K562 (cell line): ENCODE data around the gene PSMC3IP. TPM values are rescaled to one million over a fixed set of nuclear protein-coding genes. Genes with fewer than 3 reads are reported as not detected.

Source experiments
- BRF1 ChIP-seq: IDR thresholded peaks from 3 replicates; pipeline ENCODE4 v1.6.1; 2011; ENCODE audit warnings: borderline replicate concordance, mild to moderate bottlenecking; ENCODE audit not compliant: insufficient read length; ENCODE audit errors: extremely low read depth
- C11orf30 ChIP-seq: fragments of 450-650 bp; IDR thresholded peaks from 2 replicates; pipeline ENCODE4 v1.6.1; 2016; ENCODE audit warnings: low read depth, mild to moderate bottlenecking
- CEBPB ChIP-seq: fragments of 450-650 bp; IDR thresholded peaks from 2 replicates; pipeline ENCODE4 v1.6.1; 2016; ENCODE audit warnings: missing genetic modification characterization, missing compliant biosample characterization
- ERF ChIP-seq: fragments of 450-650 bp; formaldehyde crosslinking; IDR thresholded peaks from 2 replicates; pipeline ENCODE4 v1.4.0; 2020; ENCODE audit warnings: mild to moderate bottlenecking, mixed read lengths
- HMG20A ChIP-seq: fragments of 450-650 bp; formaldehyde crosslinking; conservative IDR thresholded peaks from 2 replicates; pipeline ENCODE4 v1.4.0; 2020; ENCODE audit warnings: mild to moderate bottlenecking, mixed read lengths
- JUN ChIP-seq, 2 experiments: sonication (generic) in 1 of 2; formaldehyde crosslinking in 1 of 2; IDR thresholded peaks; 2 replicates each; pipeline versions ENCODE4 v1.6.1 to v1.8.0; 2012 to 2022; ENCODE audit warnings: borderline replicate concordance in 2 of 2, mild to moderate bottlenecking in 2 of 2, improper control_type of control experiment in 1 of 2, low read depth in 1 of 2, low read length in 1 of 2, missing genetic modification reagents in 1 of 2
- L3MBTL2 ChIP-seq: fragments of 450-650 bp; IDR thresholded peaks from 2 replicates; pipeline ENCODE4 v1.6.1; 2016; ENCODE audit warnings: mild to moderate bottlenecking, moderate library complexity
- MXD1 ChIP-seq: fragments of 250-450 bp; sonication (Bioruptor Pico); IDR thresholded peaks from 2 replicates; pipeline ENCODE4 v1.8.0; 2021; ENCODE audit warnings: borderline replicate concordance, mild to moderate bottlenecking, moderate library complexity; ENCODE audit not compliant: poor library complexity, severe bottlenecking
- PHF20 ChIP-seq: fragments of 450-650 bp; IDR thresholded peaks from 2 replicates; pipeline ENCODE4 v1.6.1; 2018; ENCODE audit not compliant: partially characterized antibody
- POLR2AphosphoS2 ChIP-seq: IDR thresholded peaks from 2 replicates; pipeline ENCODE4 v1.6.1; 2012; ENCODE audit warnings: low read length, improper control_type of control experiment
- POU5F1 ChIP-seq: fragments of 150-350 bp; IDR thresholded peaks from 2 replicates; pipeline ENCODE4 v1.6.1; 2014; ENCODE audit warnings: borderline replicate concordance, low read length, low read depth, mild to moderate bottlenecking; ENCODE audit not compliant: partially characterized antibody
- PRMT5 ChIP-seq: sonication (generic); formaldehyde crosslinking; IDR thresholded peaks from 2 replicates; pipeline ENCODE4 v1.5.0; 2020; ENCODE audit warnings: missing genetic modification reagents
- RBFOX2 ChIP-seq: fragments of 200-400 bp; formaldehyde crosslinking; IDR thresholded peaks from 2 replicates; pipeline ENCODE4 v1.6.1; 2017; ENCODE audit warnings: low read depth, mild to moderate bottlenecking, low read length, moderate library complexity
- RBM22 ChIP-seq: fragments of 200-400 bp; formaldehyde crosslinking; IDR thresholded peaks from 2 replicates; pipeline ENCODE4 v1.6.1; 2018; ENCODE audit warnings: low read length, low read depth; ENCODE audit not compliant: poor library complexity, severe bottlenecking
- SMARCE1 ChIP-seq: fragments of 450-650 bp; IDR thresholded peaks from 2 replicates; pipeline ENCODE4 v1.7.1; 2016; ENCODE audit warnings: mild to moderate bottlenecking
- SMC3 ChIP-seq: conservative IDR thresholded peaks from 2 replicates; pipeline ENCODE4 v1.6.1; 2011; ENCODE audit warnings: low read depth, low read length, improper control_type of control experiment; ENCODE audit not compliant: insufficient read depth
- SNRNP70 ChIP-seq: fragments of 200-400 bp; formaldehyde crosslinking; optimal IDR thresholded peaks from 2 replicates; pipeline ENCODE3; 2017; ENCODE audit warnings: low read depth, low read length
- SRSF7 ChIP-seq: fragments of 200-400 bp; formaldehyde crosslinking; optimal IDR thresholded peaks from 2 replicates; pipeline ENCODE3; 2017; ENCODE audit warnings: mild to moderate bottlenecking, low read depth, low read length
- TAF7 ChIP-seq: fragments of 450-650 bp; IDR thresholded peaks from 2 replicates; pipeline ENCODE4 v1.6.1; 2016; ENCODE audit warnings: missing genetic modification characterization, missing compliant biosample characterization
- TARDBP ChIP-seq: fragments of 450-650 bp; IDR thresholded peaks from 2 replicates; pipeline ENCODE4 v1.6.1; 2016
- TFE3 ChIP-seq: fragments of 450-650 bp; formaldehyde crosslinking; IDR thresholded peaks from 2 replicates; pipeline ENCODE4 v1.4.0; 2020; ENCODE audit warnings: mild to moderate bottlenecking, mixed read lengths
- U2AF2 ChIP-seq: fragments of 200-400 bp; formaldehyde crosslinking; optimal IDR thresholded peaks from 2 replicates; pipeline ENCODE3; 2017; ENCODE audit warnings: low read depth, mild to moderate bottlenecking, low read length
- USF2 ChIP-seq: sonication (generic); formaldehyde crosslinking; IDR thresholded peaks from 2 replicates; pipeline ENCODE4 v1.5.0; 2020; ENCODE audit warnings: missing genetic modification reagents
- YBX1 ChIP-seq: fragments of 450-650 bp; IDR thresholded peaks from 2 replicates; pipeline ENCODE4 v1.7.1; 2016; ENCODE audit warnings: mild to moderate bottlenecking
- ZBED1 ChIP-seq: IDR thresholded peaks from 2 replicates; pipeline ENCODE4 v1.6.1; 2014
- ZBTB8A ChIP-seq: fragments of 450-650 bp; IDR thresholded peaks from 2 replicates; pipeline ENCODE4 v1.6.1; 2018; ENCODE audit warnings: mild to moderate bottlenecking, moderate library complexity; ENCODE audit not compliant: partially characterized antibody
- ZNF717 ChIP-seq: fragments of 250-450 bp; sonication (Bioruptor Pico); IDR thresholded peaks from 2 replicates; pipeline ENCODE4 v1.5.0; 2021
- ZNF780A ChIP-seq: fragments of 250-450 bp; sonication (Bioruptor Pico); IDR thresholded peaks from 2 replicates; pipeline ENCODE4 v1.5.0; 2021; ENCODE audit warnings: mild to moderate bottlenecking
- polyA plus RNA-seq, 8 experiments: library from polyadenylated mRNA; depleted of rRNA in 4 of 8; stranded (reverse) in 5 of 8; unstranded in 3 of 8; fragments of >200 nt; fragmentation: Nextera tagmentation in 2 of 8; fragmentation: Illumina TruSeq in 1 of 8; extraction: Ambion mirVana in 2 of 8; extraction: Trizol in 1 of 8; gene quantifications; 2 replicates each; pipeline versions ENCODE4 v1.2.1 to v1.2.3, GENCODE V29; 2011 to 2014; ENCODE audit warnings: inconsistent platforms in 1 of 8, missing spikeins in 1 of 8
- total RNA-seq, 7 experiments: library from RNA; depleted of rRNA in 6 of 7; stranded (reverse); fragments of >200 nt in 6 of 7; fragmentation: Illumina TruSeq in 2 of 7; extraction: Trizol in 2 of 7; gene quantifications; 2 replicates each; pipeline versions ENCODE4 v1.2.1 to v1.2.3, GENCODE V29; 2011 to 2021; ENCODE audit warnings: low replicate concordance in 1 of 7

The PSMC3IP gene
- total and polyA plus RNA-seq, 9 of the 15 experiments (the other 6 are each of a cell fraction or from before 2014, with no cell fraction given) = 13.8 to 65.6 (median 32.8) TPM

- TF ChIP-seq U2AF2 (no peak), USF2 (CRISPR knock-in tag) (no peak), ZBTB8A (no peak), ERF (peak; percentile 96), POLR2AphosphoS2 (no peak), C11orf30 (no peak), JUN (IDR thresholded peaks at IDR 0.05; ENCODE audit: borderline replicate concordance, low read depth, low read length) (no peak), JUN (CRISPR knock-in tag; IDR thresholded peaks at IDR 0.05; ENCODE audit: borderline replicate concordance) (no peak), ZNF717 (no peak), ZNF780A (CRISPR knock-in tag) (peak; percentile 82; the same call in 1 of the 2 replicates), MXD1 (CRISPR knock-in tag) (peak; percentile 76), TARDBP (no peak), YBX1 (no peak), ZBED1 (no peak), SRSF7 (no peak), TAF7 (tag) (peak; percentile 78), RBFOX2 (no peak), SNRNP70 (no peak), POU5F1 (no peak), SMARCE1 (peak; percentile 37; the same call in 1 of the 2 replicates), BRF1 (no peak), RBM22 (no peak), L3MBTL2 (no peak; the same call in 1 of the 2 replicates), PHF20 (no peak), HMG20A (no peak), PRMT5 (CRISPR knock-in tag) (no peak), SMC3 (no peak), CEBPB (no peak), TFE3 (CRISPR knock-in tag) (peak; percentile 60)
Measured at GRCh38 chr17:42535155-42536047, 42.1 kb downstream of the PSMC3IP start (continued).
